Smooth muscle cell of the brain vasculature (primary cell): ENCODE measurements around the gene ODF4.
A peak's percentile ranks its signal among the peaks of the same experiment; 100 is the strongest.
"Not testable (repeated sequence)": the region's sequence is repeated elsewhere in the genome, so short reads cannot be mapped to it uniquely, and the experiment has no call there.

Source experiments
- DNase-seq: peaks from one replicate; pipeline ENCODE4 v3.0.0-alpha.2; 2012; ENCODE audit warnings: low read depth, low spot score

The ODF4 gene

GRCh38 chr17:8368193-8368592, 28.6 kb downstream of the ODF4 start:
- DNase-seq, result no peak

GRCh38 chr17:8369944-8370343, 30.3 kb downstream of the ODF4 start:
- DNase-seq, result no peak

- DNase-seq, result no peak
Observed at GRCh38 chr17:8371786-8372185, 32.1 kb downstream of the ODF4 start.

DNA sequence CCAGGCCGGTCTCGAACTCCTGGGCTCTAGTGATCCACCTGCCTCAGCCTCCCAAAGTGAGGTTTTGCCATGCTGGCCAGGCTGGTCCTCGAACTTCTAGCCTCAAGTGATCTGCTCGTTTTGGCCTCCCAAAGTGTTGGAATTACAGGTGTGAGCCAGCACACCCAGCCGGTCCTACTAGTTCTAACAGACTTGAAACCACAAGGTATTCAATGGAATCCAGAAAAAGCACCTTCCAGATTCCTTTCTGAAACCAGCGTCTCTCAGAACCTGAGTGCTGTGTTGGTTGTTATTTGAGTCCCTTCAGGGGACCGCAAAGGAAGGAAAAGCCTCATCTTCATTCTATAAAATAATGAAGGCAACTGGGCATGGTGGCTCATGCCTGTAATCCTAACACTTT, 32.8 kb downstream of the ODF4 start:
- no peak for DNase-seq

- not testable (repeated sequence) for DNase-seq
Observed at GRCh38 chr17:8373856-8374255, 34.2 kb downstream of the ODF4 start.

DNA sequence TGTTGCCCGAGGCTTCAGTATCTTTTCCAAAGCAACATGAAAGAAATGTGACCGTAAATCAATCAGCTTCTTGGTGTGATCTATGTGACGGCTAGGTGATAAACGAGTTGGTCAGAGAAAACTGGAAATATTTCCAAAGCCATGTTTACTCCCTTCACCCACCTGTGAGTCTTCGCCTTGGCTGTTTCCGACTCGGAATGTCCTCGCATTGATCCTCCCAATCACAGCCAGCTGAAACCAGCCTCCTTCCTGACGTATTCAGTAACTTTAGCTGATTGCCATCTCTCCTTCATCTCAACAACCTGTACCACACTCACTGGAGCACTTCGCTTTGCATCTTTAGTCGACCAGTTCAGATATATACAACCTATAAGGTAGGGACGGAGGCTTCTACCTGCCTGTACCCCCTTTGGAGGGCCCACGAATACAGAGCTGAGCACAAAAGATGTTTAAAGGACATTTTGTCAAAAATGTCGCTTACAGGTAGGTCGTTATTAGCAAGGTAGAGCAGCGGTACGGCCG, 36.2 kb downstream of the ODF4 start:
- DNase-seq, result no peak

- peak; percentile 39 for DNase-seq
Observed at GRCh38 chr17:8376271-8377067, 36.8 kb downstream of the ODF4 start, which contains the start of gene KRABD2. TSS of gene KRABD2 (minus strand) at chr17:8376704.

DNA sequence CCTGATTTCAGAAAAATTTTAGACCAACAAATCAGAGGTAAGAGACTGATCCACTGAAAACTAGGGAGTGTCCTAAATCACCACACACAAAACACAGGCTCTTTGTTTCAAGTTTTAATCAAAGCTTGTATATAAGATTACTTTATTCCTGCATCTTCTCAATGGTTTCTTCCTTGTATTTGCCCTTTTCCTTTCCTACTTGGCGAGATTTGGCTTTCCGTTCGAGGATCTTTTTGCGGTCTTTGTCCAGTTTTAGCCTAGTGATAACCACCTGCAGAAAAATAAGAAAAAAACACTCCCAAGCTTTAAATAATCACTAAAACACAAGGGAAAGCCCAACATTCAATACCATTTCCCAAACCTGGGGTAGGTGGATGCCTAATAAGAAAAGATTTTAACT, 37.8 kb downstream of the ODF4 start:
- DNase-seq, result no peak

DNA sequence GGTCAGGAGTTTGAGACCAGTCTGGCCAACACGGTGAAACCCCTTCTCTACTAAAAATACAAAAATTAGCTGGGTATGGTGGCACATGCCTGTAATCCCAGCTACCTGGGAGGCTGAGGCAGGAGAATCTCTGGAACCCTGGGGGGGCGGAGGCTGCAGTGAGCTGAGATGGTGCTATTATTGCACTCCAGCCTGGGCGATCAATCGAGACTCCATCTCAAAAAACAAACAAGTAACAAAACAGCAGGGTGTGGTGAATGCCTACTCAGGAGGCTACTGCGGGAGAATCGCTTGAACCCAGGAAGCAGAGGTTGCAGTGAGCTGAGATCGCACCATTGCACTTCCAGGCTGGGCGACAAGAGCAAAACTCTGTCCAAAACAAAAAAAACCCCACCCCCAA, 38.5 kb downstream of the ODF4 start:
- DNase-seq, result not testable (repeated sequence)

GRCh38 chr17:8380049-8380448, 40.4 kb downstream of the ODF4 start:
- DNase-seq, result no peak

- DNase-seq, result no peak
Observed at GRCh38 chr17:8382052-8382879, 42.6 kb downstream of the ODF4 start.

- no peak for DNase-seq
Observed at GRCh38 chr17:8382880-8383142, 43.2 kb downstream of the ODF4 start.

DNA sequence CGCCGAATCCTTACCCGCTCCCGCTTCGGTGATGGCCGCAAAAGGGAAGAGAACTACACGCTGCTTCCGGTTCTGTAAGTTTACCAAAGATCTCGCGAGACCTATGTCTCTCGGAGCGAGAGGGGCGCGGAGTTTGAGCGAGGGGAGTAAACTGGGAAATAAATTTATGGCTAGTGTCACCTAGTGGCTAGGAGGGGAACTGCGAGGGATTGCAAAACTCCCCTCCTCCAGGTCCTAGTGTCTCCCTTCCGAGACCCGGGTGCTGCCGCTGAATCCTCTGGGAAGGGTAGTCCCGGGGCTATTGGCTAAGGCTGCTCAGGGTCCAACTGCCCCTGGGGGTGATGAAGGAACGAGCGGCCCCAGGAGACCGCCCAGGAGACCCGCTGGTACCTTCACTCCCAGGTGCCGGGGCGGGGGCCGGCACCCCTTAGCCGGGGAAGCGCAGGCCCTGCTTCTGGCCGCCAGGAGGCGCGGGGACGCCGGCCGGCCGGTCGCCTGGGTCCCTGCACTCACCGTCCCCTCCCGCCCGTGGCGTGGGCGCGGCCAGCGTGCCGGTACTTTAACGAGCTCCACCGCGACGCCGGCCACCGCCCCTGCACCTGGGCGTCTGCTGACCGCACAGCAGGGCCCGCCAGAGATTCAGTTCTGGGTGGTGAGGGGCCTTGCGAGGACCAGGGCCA, 43.6 kb downstream of the ODF4 start, which contains the start of gene RPL26:
Gene RPL26 (minus strand): TSS at position 51 of the 680 bp plus-strand sequence. CDS start 883 bp downstream, outside the sequence.
- peak; percentile 97 for DNase-seq

DNA sequence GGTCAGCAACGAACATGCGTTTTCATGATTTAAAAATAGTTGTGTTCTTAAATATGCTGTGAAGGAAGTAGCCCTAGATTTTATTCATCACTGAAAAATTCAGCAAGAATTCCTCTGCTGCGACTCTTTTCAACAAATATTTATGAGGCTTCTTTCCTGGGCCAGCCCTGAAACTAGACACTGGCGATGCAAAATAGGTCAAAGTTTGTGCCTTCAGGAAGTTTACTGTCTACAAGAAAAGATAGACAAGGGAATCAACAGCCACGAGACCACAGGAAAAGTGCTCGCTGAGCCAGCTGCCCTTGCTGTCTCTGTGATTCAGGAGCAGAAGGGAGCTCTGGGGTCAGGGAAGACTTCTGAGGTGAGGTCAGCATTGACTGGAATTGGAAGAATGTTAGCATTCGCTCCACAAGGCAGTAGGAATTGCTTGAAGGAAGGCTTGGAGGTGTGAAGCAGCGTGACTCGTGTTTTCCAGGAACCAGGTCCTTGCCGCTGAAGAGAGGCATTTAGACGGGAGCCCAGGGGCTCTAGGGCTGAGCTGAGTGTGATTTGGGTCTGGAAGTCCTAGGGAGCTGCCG, 45.2 kb downstream of the ODF4 start:
- no peak for DNase-seq

DNA sequence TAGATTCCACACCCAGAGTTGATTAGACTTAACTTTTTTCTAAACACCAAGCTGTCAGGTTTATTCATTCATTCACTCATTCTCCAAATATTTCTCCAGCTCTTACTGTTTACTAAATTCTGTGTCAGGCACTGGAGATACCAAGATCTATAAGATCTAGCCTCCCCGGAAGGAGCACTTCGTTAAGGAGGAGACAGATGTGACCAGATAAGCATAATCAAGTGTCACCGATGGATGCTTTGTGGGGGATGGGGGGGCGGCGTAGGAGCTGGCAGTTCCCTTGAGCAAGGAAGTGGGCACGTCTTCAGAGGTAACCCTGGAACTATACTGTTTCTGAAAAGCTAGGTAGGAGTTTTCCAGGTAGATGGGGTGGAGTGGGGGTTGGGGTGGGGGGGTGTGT, 47.2 kb downstream of the ODF4 start:
- no peak for DNase-seq

DNA sequence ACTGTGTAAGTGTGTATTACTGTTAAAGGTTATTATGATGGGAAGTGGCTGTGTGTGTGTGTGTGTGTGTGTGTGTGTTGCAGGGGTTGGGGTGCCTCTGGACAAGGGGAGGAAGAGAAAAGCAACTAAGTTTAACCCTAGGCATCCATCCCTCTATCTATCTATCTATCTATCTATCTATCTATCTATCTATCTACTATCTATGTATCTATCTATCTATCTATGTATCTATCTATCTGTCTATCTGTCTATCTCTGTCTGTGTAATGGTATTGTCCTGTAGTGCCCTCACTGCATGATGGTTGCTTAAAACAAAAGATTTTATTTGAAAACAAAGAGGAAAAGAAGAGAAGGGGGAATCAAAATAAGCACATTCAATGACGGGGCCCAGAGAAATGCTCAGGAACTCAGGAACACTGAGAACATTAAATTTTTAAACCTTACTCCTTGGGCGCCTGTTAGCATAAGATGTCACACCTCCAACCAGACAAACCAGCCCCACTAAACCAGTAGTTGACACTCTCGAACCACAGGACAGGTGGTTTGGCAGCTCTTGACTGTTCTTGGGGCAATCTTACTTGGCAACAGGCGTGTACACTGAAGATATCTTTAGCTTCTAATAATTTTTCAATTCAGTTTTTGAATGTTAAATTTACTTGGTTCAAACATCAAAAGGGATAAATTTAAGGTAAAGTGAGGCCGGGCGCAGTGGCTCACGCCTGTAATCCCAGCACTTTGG, 48.4 kb downstream of the ODF4 start:
- no peak for DNase-seq

GRCh38 chr17:8391711-8392110, 52.1 kb downstream of the ODF4 start:
- DNase-seq, result no peak

DNA sequence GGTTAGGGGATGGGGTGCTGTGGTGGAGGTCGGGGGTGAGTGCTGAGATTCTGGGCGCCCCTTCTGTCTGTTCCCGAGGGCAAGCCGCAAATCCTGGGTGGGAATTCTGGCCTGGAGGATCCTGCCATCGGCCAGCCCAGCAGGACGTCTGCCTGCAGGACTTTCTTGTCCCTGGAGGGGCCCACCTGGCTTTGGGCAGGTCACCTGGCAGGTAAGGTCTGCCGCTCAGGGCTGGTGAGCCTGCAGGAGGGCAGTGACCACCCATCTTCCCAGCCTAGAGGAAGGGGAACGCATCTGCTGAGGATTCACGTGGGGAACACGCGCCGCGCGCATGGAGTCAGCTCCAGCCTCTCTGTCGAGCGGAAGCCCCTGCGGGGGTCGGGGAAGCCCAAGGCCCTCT, 52.6 kb downstream of the ODF4 start:
- DNase-seq, result no peak

DNA sequence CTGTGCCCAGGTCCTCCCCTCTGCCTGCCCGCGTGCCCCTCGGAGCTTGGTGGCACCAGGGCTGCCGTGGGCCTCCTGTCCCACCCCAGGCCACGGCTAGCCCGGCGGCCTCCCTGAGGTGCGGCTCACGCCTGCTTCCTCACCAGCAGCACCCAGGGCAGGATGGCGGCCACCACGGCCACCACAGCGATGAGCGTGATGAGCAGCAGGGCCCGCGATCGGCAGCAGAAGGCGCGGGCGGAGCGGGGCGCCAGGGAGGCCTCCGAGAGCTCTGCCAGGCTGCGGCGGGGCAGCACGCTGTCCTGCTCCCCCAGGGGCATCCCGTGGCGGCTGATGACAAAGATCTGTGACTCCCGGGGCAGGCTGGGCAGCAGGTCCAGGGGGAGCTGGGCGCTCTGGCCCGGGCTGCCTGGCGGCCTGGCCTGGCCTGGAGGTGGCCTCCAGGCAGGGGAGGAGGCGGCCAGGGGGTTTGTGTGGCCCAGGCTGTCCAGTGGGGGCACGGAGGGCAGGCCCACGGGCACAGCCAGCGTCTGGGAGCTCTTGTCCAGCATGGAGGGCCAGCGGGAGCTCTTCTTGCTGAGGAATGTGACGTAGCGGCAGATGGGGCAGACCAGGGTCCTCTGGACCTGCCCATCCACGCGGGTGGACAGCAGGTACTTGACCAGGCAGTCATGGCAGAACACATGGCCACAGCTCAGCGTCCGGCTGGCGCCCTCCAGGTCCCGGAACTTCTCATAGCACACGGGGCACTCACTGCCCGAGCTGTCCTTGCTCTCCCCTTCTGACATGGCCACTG, 53.2 kb downstream of the ODF4 start:
- DNase-seq, result no peak
